ENCODE results near the gene OLA1. TPM values are rescaled to one million over a fixed set of nuclear protein-coding genes. Genes with fewer than 3 reads are reported as not detected.

OLA1 gene
- total RNA-seq, 1 experiment from 2014 or later: 167 TPM

DNA sequence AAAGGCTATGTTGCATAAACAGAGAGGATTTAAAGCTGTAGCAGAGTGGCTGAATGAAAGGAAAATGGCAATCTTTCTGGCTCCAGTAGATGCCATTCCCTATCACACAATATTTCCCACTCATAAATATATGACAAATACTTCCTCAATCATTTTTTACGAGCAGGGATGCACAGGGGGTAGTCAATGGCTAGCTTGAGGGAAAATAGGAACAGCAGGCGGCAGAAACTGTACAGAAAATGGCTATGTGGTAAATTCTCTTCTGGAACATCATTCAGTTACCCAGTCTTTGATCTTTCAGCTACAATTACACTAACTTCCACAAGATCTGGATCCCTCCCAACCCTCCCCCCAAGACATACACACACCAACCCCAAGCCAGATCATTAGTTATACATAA is 127.2 kb downstream of the OLA1 start:
- DNase-seq (ENCODE audit: low read depth): no peak

DNA sequence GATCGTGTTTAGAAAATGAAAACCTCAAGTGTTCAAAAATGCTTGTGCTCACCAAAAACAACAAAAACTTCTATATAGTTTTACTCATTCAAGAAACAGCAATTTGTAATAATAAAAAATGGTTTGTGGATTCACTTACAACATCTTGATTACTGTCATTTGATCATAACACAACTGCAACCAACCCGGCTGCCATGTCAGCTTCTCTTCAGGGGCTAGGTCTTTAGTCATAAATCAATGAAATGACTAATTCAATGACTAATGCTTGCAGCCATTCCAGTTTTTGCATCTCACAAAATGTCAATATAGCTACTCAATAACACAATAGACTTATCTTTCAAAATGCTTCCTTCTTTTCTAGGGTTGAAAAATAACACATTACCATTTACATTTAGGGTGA is 128.0 kb downstream of the OLA1 start:
- peak; percentile 65 for DNase-seq (ENCODE audit: low read depth)

DNA sequence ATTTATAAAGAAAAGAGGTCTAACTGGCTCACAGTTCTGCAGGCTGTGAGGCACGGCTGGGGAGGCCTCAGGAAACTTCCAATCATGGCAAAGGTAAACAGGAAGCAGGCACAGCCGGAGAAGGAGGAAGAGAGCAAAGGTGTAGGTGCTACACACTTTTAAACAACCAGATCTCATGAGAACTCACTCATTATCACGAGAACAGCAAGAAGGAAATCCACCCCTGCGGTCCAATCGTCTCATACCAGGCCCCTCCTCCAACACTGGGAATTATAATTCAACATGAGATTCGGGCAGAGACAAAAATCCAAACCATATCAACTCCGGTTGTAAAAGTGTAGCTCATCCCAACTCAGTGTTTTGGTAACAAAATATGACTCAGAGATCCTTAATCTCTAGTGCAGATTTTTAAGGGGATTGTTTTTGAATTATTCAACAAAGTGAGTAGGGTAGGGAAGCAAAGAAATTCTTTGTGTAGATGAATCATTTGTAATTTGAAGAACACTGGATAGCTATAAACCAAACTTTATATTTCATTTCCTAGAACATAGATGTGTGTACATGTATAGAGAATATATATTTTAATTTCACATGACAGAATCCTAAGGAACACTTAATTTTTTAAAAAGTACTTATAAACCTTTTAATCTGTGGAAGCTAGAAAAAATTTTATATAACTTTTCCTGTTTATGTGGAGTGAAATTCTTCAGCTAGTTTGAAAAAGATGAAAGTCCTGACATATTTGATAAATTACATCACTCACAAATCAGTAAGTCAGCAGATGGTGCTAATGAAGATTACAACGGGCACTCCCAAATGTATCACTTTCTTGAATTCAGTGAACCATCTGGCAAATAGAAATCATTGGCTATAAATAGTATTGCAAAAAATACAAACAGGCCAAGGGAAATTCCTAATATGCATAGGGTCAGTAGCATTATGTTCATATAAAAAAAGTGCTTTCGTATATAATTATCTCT is 130.1 kb downstream of the OLA1 start:
- peak; percentile 83 for DNase-seq (ENCODE audit: low read depth)

DNA sequence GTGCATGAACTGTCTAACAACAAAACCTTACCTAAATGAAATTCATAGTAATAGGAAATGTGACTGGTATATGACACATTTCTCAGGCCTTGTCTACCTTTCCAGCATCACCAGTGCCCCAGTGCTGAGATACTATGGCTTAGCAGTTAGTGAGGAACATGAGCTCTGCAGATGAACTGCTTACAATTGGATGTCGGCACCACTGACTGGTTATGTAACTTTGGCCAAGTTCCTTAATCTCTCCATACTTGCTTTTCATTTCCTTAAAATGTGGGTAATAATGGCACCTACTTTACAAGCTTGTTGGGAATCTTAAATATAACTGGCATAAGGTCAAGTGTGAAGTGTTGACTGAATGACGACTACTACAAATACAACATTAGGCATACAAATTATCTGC is 136.3 kb downstream of the OLA1 start:
- DNase-seq (ENCODE audit: low read depth): no peak

DNA sequence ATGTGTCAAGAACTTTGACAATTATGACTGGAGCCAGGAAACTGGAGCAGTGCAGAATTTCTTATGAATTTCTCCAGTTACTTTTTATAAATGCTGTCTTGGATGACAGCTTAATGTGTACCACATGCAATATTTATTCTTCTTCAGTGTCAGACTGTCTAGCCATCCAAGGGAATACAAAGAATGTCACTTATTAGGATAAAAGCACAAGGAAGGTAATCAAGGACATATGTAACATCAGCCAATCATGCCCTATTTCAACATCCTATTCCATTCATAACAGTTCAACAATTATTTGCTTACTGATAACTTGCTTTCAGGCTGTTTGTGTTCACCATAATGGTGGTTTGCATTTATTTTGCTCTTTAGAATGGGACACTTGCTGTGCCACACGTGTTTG is 139.8 kb downstream of the OLA1 start:
- no peak for DNase-seq (ENCODE audit: low read depth)

DNA sequence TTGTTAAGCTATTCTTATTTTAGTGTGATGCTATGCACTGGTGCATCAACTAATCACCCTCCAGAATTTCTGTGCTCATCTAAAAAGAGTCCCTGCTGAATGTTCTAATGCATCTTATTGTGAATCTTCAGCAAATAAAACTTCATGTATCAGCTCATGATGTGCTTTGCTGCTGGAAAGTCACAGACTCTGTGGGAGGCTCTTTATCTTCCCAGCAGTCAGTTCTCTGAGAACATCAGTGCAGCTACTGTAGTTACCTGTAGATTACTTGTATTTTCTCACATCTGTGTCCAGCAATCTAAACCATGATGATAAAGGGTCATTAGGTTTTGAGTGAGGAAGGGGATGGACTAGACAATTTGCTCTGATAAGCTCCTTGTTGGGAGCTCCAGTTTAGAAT is 141.6 kb downstream of the OLA1 start:
- DNase-seq (ENCODE audit: low read depth): no peak

DNA sequence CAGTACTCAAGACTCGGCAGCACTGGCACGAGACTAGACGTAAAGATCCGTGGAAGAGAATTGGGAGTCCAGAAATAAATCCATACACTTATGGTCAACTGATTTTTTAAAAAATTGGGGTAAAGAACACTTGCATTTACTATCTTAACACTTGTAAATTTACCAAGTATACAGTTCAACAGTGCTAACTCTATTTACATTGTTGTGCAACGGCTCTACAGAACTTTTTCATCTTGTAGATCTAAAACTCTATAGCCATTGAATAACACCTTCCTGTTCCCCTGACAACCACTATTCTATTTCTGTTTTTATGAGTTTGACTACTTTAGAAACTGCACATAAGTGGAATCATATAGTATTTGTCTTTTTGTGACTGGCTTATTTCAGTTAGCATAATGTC is 153.8 kb downstream of the OLA1 start:
- DNase-seq (ENCODE audit: low read depth): no peak

DNA sequence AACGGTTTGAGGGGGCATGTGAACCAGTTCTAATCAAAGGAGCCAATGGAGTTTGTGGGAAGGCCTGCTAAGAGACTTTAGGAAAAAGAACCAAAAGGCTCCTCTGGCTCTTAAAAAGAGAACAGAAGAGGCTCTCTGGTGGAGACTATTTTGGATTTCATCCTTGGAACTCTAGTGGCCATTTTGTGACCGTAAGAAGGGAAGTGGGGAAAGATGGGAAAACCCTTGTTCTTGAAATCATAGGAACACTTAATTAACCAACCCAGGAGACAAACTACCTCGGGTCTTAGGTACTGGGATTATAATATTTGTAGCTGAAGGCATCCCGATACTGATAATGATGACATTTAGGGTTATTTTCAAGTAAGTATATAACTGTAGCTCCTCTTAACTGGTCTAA is 157.9 kb downstream of the OLA1 start:
- DNase-seq (ENCODE audit: low read depth): no peak

DNA sequence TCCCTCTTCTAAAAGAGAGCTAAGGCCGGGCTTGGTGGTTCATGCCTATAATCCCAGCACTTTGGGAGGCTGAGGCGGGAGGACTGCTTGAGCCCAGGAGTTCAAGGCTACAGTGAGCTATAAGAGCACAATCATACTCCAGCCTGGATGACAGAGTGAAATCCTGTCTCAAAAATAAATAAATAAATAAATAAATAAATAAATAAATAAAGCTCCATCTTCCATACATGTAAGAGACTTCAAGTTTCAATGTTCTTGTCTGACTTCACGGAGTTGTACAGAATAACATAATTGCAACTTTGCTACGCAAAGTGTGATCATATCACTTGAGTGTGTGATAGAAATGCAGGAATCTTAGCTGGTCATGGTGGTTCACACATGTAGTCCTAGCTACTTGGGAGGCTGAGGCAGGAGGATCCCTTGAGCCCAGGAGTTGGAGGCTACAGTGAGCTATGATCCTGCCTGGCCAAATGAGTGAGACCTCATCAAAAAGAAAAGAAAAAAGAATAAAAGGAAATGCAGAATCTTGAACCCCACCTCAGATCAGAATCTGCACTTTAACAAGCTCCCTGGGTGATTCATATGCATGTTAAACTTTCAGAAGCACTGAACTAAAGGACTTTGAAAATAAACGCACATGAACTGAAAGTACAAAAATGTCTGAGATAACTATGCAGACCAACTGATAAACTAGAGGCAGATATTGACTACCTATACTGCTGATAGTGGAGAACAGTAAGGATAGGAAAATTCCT is 159.4 kb downstream of the OLA1 start:
- DNase-seq (ENCODE audit: low read depth): no peak

DNA sequence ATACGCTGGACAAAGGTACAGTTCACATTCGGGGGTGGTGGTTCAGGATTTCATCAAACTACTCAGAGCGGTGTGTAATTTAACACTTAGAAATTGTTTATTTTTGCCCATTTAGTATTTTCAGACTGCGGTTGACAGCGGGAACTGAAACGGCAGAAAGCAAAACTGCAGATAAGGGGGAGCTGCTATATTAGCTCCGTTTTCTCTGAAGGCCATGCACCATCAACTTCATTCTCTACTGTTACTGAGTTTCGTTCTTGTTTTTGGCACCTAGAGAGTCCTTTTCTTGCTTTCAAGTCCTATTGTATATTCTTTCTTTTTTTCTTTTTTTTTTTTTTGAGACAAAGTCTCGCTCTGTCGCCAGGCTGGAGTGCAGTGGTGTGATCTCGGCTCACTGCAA is 161.6 kb downstream of the OLA1 start:
- no peak for DNase-seq (ENCODE audit: low read depth)

DNA sequence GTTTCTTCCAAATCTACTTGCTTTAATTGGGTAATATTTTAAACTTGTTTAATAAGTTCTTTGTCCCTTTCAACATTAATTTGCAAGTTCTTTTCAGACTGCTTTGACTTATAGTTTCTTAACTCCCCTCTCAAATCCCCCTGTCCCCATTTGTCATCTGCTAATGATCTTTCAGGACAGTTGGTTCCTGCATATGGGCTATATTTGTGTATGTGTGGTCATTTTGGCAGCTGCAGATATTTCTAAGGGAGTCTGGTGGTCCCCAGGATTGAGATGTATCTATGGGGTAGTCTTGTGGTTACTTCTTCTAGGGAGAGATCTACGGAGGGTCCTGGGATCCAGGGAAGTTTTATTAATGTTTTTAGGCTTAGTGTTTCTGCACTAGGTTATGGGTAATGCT is 162.6 kb downstream of the OLA1 start:
- DNase-seq (ENCODE audit: low read depth): no peak

DNA sequence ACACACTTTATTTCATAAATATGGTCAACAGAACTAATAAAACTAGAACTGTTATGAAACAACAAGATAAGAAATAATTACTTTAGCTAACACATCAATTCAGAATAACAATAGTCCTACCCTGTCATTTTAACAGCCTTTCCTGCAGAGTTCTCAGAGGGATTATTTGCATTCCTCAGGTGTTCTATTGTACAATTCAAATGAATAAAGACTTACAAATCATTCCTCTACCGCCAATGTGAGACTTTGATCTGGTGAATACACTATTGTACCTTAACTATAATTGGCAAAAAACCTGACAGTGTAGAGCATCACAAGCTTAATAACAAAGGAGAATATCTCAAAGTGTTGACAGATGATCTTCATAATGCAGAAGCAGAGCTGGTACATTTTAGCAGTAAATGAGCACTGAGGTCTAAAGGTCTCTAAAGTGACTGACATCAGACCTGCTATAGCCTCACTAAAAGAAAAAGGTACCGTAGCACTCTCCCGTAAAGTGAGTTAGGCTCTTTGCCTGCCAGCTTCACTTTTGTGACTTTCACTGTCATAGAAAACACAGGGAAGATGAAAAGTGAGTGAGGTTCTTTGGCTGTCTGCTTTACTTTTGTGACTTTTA is 164.4 kb downstream of the OLA1 start:
- no peak for DNase-seq (ENCODE audit: low read depth)

DNA sequence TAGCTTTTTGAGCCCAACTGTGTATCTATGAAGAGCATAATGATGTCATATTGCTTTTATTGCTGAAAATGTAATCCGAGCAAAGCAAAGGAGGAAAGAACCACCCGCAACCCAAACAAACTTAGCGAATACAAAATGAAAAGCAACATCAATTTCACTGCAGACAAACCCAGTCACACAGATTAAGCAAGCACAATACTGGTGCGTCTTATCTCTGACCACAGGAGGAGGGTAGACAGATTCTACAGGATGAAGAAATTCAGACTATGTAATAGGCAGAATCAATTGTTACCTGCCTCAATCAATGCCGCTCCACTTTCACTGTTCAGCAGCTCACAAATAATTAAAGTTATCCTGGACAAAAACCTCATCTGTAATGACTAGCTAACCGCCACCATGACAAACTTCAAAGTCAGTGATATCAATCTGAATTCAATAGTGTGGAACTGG is 167.6 kb downstream of the OLA1 start:
- DNase-seq (ENCODE audit: low read depth): no peak

DNA sequence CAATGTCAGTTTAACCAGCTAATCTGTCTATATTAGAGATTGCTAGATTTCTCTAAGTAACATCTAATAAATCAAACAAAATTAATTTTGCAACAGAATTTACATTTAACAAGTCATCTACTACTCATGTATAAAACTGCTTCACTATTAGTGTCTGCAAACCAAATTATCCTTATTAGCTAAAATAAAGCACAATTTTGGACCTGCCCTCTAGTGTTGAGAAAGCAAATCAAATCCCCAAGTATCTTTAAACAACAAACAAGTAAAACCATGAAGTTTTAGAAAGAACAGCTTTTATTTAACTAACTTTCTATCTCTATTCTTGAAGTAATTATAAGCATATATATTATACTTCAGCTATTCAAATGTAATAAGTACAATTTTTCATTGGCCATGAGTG is 170.1 kb downstream of the OLA1 start:
- no peak for DNase-seq (ENCODE audit: low read depth)

DNA sequence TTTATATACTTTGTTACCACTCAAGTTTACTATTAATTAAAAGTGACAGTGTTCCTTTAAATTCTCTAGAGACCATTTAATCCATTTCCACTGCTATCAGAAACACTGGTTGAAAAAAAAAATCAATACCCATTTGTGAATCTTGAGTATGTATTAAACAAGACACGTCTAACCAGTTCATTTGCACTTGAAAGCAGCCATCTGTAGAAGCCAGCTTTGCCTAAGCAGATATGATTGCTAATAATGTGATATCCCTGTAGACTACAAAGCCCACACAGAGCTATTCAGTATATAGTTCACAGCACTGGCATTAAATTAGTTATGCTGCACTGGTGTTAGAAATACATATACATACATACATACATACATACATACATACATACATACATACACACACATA is 171.4 kb downstream of the OLA1 start:
- DNase-seq (ENCODE audit: low read depth): no peak

DNA sequence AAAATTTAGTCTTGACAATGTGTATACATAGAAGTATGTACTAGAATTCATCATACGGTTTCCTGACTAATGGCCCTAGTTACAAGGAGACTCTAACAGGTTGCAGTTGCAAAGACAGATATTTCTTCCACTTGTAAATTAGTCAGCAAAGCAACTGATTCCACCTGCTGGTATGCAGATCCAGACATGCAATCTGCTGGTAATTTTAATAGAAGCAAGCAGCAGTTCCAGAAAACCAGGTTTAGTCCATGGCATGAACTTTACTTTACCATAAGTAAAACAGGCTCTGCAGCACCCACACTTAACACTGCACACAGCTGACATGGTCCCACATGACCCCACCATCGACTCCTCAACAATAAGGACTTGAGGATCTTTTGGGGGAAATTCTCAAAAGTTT is 172.3 kb downstream of the OLA1 start:
- DNase-seq (ENCODE audit: low read depth): no peak

DNA sequence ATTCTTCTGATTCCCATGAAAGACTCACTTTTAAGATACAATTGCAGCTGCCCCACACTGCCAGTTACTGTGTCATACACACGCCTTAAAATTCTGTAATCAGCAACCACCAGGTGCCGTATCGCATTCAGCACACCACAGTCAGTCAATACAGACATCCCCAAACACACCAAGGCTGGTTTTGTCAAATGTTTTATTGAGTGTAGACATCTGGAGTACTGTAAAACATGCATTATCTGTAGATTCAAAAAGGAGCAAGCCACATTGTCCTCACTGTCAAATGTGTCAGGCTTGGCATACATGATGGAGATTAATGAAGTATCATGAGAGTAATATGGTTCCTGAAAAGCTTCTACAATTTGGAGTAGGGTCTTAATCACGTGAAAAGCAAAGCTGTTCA is 173.5 kb downstream of the OLA1 start:
- DNase-seq (ENCODE audit: low read depth): no peak

DNA sequence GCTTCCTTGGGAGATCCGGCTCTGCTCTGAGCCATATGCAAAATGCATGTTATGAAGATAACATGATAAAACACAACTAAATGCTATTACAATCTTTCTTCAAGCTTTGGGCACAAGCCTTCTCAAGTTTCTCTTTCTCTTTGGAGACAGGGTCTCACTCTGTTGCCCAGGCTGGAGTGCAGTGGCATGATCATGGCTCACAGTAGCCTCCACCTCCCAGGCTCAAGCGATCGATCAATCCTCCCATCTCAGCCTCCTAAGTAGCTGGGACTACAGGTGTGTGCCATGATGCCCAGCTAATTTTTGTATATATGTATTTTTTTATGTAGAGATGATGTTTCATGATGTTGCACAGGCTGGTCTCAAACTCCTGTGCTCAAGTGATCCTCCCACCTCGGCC is 175.5 kb downstream of the OLA1 start:
- DNase-seq (ENCODE audit: low read depth): no peak

DNA sequence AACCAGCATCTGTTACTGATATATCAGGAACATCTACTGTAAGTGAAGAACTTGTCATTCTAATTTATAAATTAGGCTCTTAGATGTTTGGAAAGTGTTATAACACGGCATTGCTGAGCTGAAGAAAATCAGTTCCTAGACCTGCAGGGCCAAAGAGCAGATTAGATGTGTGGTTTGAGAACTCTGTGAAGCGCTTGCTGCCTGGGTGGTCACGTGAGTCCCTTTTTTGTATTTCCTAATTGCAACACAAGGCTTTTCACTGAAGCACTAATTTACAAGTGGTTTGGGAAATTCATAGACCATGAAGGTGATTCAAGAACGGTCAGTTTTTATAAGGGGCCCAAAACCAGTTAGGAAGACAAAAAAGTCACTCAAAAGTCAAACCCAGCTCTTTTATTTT is 176.3 kb downstream of the OLA1 start:
- DNase-seq (ENCODE audit: low read depth): no peak

DNA sequence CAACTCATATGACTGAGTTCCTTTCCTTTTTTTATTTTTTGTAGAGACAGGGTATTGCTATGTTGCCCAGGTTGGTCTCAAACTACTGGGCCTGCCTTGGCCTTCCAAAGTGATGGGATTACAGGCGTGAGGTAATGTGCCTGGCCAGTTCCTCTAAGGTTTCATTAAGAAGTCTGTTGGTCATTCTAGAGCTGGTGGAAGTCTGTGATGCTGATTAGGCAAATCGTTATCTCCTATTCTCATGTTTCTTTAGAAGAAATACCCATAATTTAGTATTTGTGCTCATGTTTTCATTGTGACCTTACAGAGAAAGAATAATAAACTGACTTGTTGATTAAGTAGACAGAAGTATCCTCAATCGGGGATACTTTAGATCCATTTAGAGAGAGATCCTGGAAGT is 177.0 kb downstream of the OLA1 start:
- no peak for DNase-seq (ENCODE audit: low read depth)

DNA sequence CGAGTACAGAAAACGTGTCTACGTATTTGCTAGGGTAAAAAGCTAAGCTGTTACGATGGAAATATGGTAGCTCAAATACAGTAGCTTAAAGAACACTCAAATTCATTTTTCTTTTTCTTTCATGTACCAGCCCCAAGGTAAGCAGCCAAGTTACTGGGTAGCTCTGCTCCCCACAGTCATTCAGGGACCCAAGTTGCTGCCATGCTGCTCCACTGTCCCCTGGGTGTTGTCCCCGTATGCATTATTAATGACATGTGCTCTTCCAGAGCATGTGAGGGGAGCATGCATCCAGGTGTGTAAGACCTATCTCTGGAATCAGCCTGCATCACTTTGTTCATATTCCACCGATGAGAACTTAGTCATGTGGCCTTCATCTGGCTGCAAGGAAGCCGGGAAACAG is 178.1 kb downstream of the OLA1 start:
- no peak for DNase-seq (ENCODE audit: low read depth)

DNA sequence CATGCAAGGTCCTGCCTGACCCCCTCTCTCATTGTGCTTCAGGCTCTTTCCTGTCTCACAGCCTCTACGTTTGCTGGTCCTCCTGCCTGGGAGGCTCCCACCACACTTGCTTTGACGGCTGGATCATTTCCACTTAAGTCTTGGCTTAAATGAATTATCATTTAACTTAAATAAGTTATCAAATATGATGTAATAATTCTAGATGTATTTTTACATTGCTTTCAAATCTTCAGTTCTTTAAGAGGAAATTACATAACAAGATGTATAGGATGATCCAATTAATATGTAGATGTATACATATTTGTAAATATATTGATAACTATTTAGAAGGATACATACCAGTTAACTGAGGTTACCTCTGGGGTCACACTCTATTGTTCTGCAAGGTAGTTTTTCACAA is 180.5 kb downstream of the OLA1 start:
- no peak for DNase-seq (ENCODE audit: low read depth)

Data from HT1080 (cell line).